ENCODE results near the gene KCNN4. TPM values are rescaled to one million over a fixed set of nuclear protein-coding genes. Genes with fewer than 3 reads are reported as not detected.

The KCNN4 gene
- total RNA-seq, result not detected in 2 replicates

GRCh38 chr19:43780706-43781525, at the start of gene KCNN4:
Gene KCNN4 (minus strand): TSS chr19:43780973. CDS start chr19:43780861, 112 bp downstream.

GRCh38 chr19:43826787-43827754, 46.3 kb upstream of the KCNN4 start, which contains the start of gene ZNF283:
Gene ZNF283 (plus strand): TSS chr19:43827321. CDS start chr19:43833505, 6,184 bp downstream.

GRCh38 chr19:43802216-43802951, 21.6 kb upstream of the KCNN4 start, which contains the start of gene LYPD5:
Gene LYPD5 (minus strand): TSS chr19:43802447. CDS start chr19:43802380, 67 bp downstream.

GRCh38 chr19:43754503-43755255, 26.1 kb downstream of the KCNN4 start, which contains the start of gene SMG9:
Gene SMG9 (minus strand): TSS chr19:43754962. CDS start chr19:43750741, 4,221 bp downstream.

Other genes starting within 250 kb of the KCNN4 start
- not detected in 2 replicates for gene ZNF575, start 247.8 kb downstream of the KCNN4 start, total RNA-seq
- gene XRCC1, start 205.4 kb downstream of the KCNN4 start, total RNA-seq, result 14.7 and 21.8 TPM in 2 replicates
- gene PINLYP, start 205.2 kb downstream of the KCNN4 start, total RNA-seq, result 0.65 and 1.8 TPM in 2 replicates
- gene IRGQ, start 184.8 kb downstream of the KCNN4 start, total RNA-seq, result 12.5 and 16.7 TPM in 2 replicates
- gene ZNF576, start 184.4 kb downstream of the KCNN4 start, total RNA-seq, result 11.7 and 14.7 TPM in 2 replicates
- gene SRRM5, start 168.9 kb downstream of the KCNN4 start, total RNA-seq, result not detected in 2 replicates
- 30.7 and 45.0 TPM in 2 replicates for gene ZNF428, start 161.3 kb downstream of the KCNN4 start, total RNA-seq
- gene CADM4, start 141.1 kb downstream of the KCNN4 start, total RNA-seq, result 0.36 and 1.3 TPM in 2 replicates
- 57.7 and 67.7 TPM in 2 replicates for gene PLAUR, start 110.8 kb downstream of the KCNN4 start, total RNA-seq
- gene IRGC, start 64.9 kb downstream of the KCNN4 start, total RNA-seq, result not detected in 2 replicates
- 12.5 and 19.8 TPM in 2 replicates for gene SMG9, start 26.0 kb downstream of the KCNN4 start, total RNA-seq
- gene LYPD5, start 21.5 kb upstream of the KCNN4 start, total RNA-seq, result 3.2 TPM in 1 of 2 replicates, not detected in the other
- gene ZNF283, start 46.3 kb upstream of the KCNN4 start, total RNA-seq, result 4.7 and 6.3 TPM in 2 replicates
- gene ZNF404, start 103.0 kb upstream of the KCNN4 start, total RNA-seq, result 2.7 and 6.0 TPM in 2 replicates
- gene ZNF45, start 154.3 kb upstream of the KCNN4 start, total RNA-seq, result 4.7 and 9.4 TPM in 2 replicates
- 2.7 and 7.5 TPM in 2 replicates for gene ZNF221, start 170.3 kb upstream of the KCNN4 start, total RNA-seq
- 3.2 and 5.3 TPM in 2 replicates for gene ZNF155, start 203.2 kb upstream of the KCNN4 start, total RNA-seq
- 1.5 and 2.5 TPM in 2 replicates for gene ZNF230, start 222.0 kb upstream of the KCNN4 start, total RNA-seq
- 3.4 and 3.6 TPM in 2 replicates for gene ZNF222, start 244.4 kb upstream of the KCNN4 start, total RNA-seq